HepG2 (cell line): ENCODE data around the gene PPP1CB. TPM values are rescaled to one million over a fixed set of nuclear protein-coding genes. Genes with fewer than 3 reads are reported as not detected.

Source experiments
- ATAC-seq: fragments of 200-7000 bp; cut with Tn5 transposase; 3 replicates; pipeline ENCODE4 v1.9.1; 2020; ENCODE audit warnings: mild to moderate bottlenecking, moderate library complexity
- BruUV-seq: library from RNA; stranded (reverse); fragments of 400-500 nt; replicated peaks from 2 replicates; lab custom pipeline; 2021; lab: Mats Ljungman, UMichigan
- CTCF ChIA-PET: fragments of 300-600 bp; formaldehyde crosslinking; extraction: SDS; loops from one replicate; lab custom pipeline; 2021; ENCODE audit warnings: low total read pairs, inconsistent platforms, low intra/inter-chr PET ratio; lab: Yijun Ruan, JAX
- POLR2A ChIA-PET: fragments of 350-600 bp; sonication (Branson Sonifier 250); formaldehyde crosslinking; loops from one replicate; lab custom pipeline; 2020; ENCODE audit warnings: antibody characterized with exemption, inconsistent platforms; lab: Yijun Ruan, JAX
- DNase-seq: peaks from one replicate; pipeline ENCODE4 v3.0.0-alpha.2; 2015; ENCODE audit warnings: low spot score
- FAIRE-seq: peaks from 3 replicates; lab custom pipeline; 2011; peaks lifted over from hg19 to GRCh38; lab: Jason Lieb, UNC
- H2AFZ ChIP-seq: one replicate; pipeline ENCODE4 v1.6.1; 2011; ENCODE audit warnings: low read length, inconsistent platforms
- H3K27ac ChIP-seq: fragments of 300-600 bp; 3 replicates; pipeline ENCODE4 v1.8.0; 2011; ENCODE audit warnings: mixed run types, mild to moderate bottlenecking, mixed read lengths, low read length, inconsistent platforms; ENCODE audit not compliant: insufficient read depth; ENCODE audit errors: extremely low read length
- H3K27me3 ChIP-seq, 2 experiments: fragments of 200-600 bp in 1 of 2; 2 replicates in 1 of 2; 3 replicates in 1 of 2; pipeline versions ENCODE4 v1.6.0 to v1.8.0; 2011; ENCODE audit warnings: low read length in 2 of 2, mild to moderate bottlenecking in 2 of 2, moderate library complexity in 2 of 2, inconsistent platforms in 1 of 2; ENCODE audit not compliant: insufficient read depth in 2 of 2, control insufficient read depth in 1 of 2
- H3K36me3 ChIP-seq, 2 experiments: fragments of 200-600 bp in 1 of 2; replicated peaks in 1 of 2; 2 replicates in 1 of 2; 3 replicates in 1 of 2; pipeline versions ENCODE4 v1.5.1 to v1.8.0; 2011; ENCODE audit warnings: low read length in 2 of 2, inconsistent platforms in 1 of 2; ENCODE audit not compliant: insufficient read depth in 2 of 2, control insufficient read depth in 1 of 2
- H3K4me1 ChIP-seq: 2 replicates; pipeline ENCODE4 v1.5.1; 2012; ENCODE audit warnings: low read length, inconsistent platforms; ENCODE audit not compliant: insufficient read depth
- H3K4me2 ChIP-seq: 2 replicates; pipeline ENCODE4 v1.6.0; 2011; ENCODE audit warnings: low read depth, low read length, inconsistent platforms
- H3K4me3 ChIP-seq, 3 experiments: fragments of 200-600 bp in 1 of 3; sonication (generic), shearing (Covaris generic) in 1 of 3; replicated peaks in 1 of 3; 2 replicates each; pipeline ENCODE4 v1.5.1; 2011 to 2016; ENCODE audit warnings: low read length in 3 of 3, inconsistent platforms in 2 of 3, low read depth in 2 of 3, mild to moderate bottlenecking in 2 of 3, control low read depth in 1 of 3, mixed read lengths in 1 of 3; ENCODE audit not compliant: insufficient read depth in 1 of 3
- H3K79me2 ChIP-seq: one replicate; pipeline ENCODE4 v1.6.1; 2011; ENCODE audit warnings: low read length, inconsistent platforms; ENCODE audit not compliant: insufficient read depth
- H3K9ac ChIP-seq: 2 replicates; pipeline ENCODE4 v1.6.0; 2011; ENCODE audit warnings: mild to moderate bottlenecking, low read depth, low read length, inconsistent platforms; ENCODE audit not compliant: insufficient read depth
- H3K9me3 ChIP-seq: 2 replicates; pipeline ENCODE4 v1.5.1; 2012; ENCODE audit warnings: mild to moderate bottlenecking, low read length
- H4K20me1 ChIP-seq: 2 replicates; pipeline ENCODE4 v1.6.0; 2011; ENCODE audit warnings: inconsistent platforms, mild to moderate bottlenecking, low read length, moderate library complexity; ENCODE audit not compliant: insufficient read depth
- CBX1 ChIP-seq: IDR thresholded peaks from one replicate; pipeline ENCODE4 v1.6.1; 2016; ENCODE audit warnings: antibody characterized with exemption, low read depth
- GABPB1 ChIP-seq: IDR thresholded peaks from 2 replicates; pipeline ENCODE4 v1.6.1; 2016; ENCODE audit warnings: mild to moderate bottlenecking, missing genetic modification reagents, moderate library complexity, missing compliant biosample characterization
- HIC2 ChIP-seq: sonication (generic); formaldehyde crosslinking; IDR thresholded peaks from 2 replicates; pipeline ENCODE4 v1.9.0; 2022; ENCODE audit warnings: low read depth, missing genetic modification reagents
- HNF4A ChIP-seq: sonication (generic); formaldehyde crosslinking; IDR thresholded peaks from 2 replicates; pipeline ENCODE4 v1.4.0; 2020; ENCODE audit warnings: missing genetic modification reagents
- HOXA9 ChIP-seq: sonication (generic); formaldehyde crosslinking; IDR thresholded peaks from 2 replicates; pipeline ENCODE4 v1.8.1; 2022; ENCODE audit warnings: missing genetic modification reagents, mild to moderate bottlenecking, moderate library complexity, borderline replicate concordance
- NCOA5 ChIP-seq: sonication (generic); formaldehyde crosslinking; IDR thresholded peaks from 2 replicates; pipeline ENCODE4 v1.4.0; 2020; ENCODE audit warnings: missing genetic modification reagents
- NFIC ChIP-seq: IDR thresholded peaks from 2 replicates; pipeline ENCODE4 v1.6.1; 2012; ENCODE audit warnings: mild to moderate bottlenecking, low read length, inconsistent platforms
- PAX8 ChIP-seq: sonication (generic); formaldehyde crosslinking; IDR thresholded peaks from 2 replicates; pipeline ENCODE4 v1.8.0; 2022; ENCODE audit warnings: mild to moderate bottlenecking, missing genetic modification reagents, borderline replicate concordance
- PHF21A ChIP-seq: sonication (generic); formaldehyde crosslinking; IDR thresholded peaks from 2 replicates; pipeline ENCODE4 v1.5.0; 2020; ENCODE audit warnings: mild to moderate bottlenecking, missing genetic modification reagents
- RFXANK ChIP-seq: IDR thresholded peaks from 2 replicates; pipeline ENCODE4 v1.6.1; 2016
- ZFP82 ChIP-seq: sonication (generic); formaldehyde crosslinking; IDR thresholded peaks from 2 replicates; pipeline ENCODE4 v1.5.1; 2020; ENCODE audit warnings: mild to moderate bottlenecking, missing genetic modification reagents, borderline replicate concordance
- ZNF562 ChIP-seq: sonication (generic); formaldehyde crosslinking; IDR thresholded peaks from 2 replicates; pipeline ENCODE4 v1.8.0; 2022; ENCODE audit warnings: missing genetic modification reagents, borderline replicate concordance
- ZNF652 ChIP-seq: IDR thresholded peaks from 2 replicates; pipeline ENCODE4 v1.6.1; 2016; ENCODE audit warnings: low read depth, borderline replicate concordance
- WGBS: methylation state at CpG from one replicate; pipeline ENCODE4 v1.1.6; 2017; ENCODE audit warnings: low lambda C conversion rate; 5-methylcytosine and 5-hydroxymethylcytosine counted together
- in situ Hi-C: cut with HindIII; loops from 2 replicates; pipeline ENCODE4 v1.10.0; 2017; ENCODE audit warnings: low pct_unique_long_range_greater_than_20kb; ENCODE audit not compliant: extremely low pct_ligation_motif_present
- intact Hi-C: fragments of 100-400 bp; cut with micrococcal nuclease; formaldehyde crosslinking; loops from one replicate; pipeline ENCODE4 v1.10.0; 2022; ENCODE audit not compliant: unreplicated experiment
- polyA plus RNA-seq, 8 experiments: library from polyadenylated mRNA; depleted of rRNA in 3 of 8; stranded (reverse) in 7 of 8; unstranded in 1 of 8; fragments of >200 nt; fragmentation: Illumina TruSeq in 4 of 8; extraction: Trizol in 4 of 8; gene quantifications; 2 replicates each; pipeline versions ENCODE4 v1.2.1 to v1.2.3, GENCODE V29; 2011 to 2016; ENCODE audit warnings: low read depth in 4 of 8, missing spikeins in 1 of 8, mixed read lengths in 1 of 8; ENCODE audit not compliant: insufficient read depth in 1 of 8
- total RNA-seq, 5 experiments: library from RNA; depleted of rRNA; stranded (reverse); fragments of >200 nt; fragmentation: Illumina TruSeq; extraction: Trizol; gene quantifications; 2 replicates each; pipeline ENCODE4 v1.2.3, GENCODE V29; 2016; ENCODE audit warnings: low read depth in 1 of 5
- TF ChIP-seq, protein P1 (sequence below): sonication (generic); formaldehyde crosslinking; IDR thresholded peaks from 2 replicates; pipeline ENCODE4 v1.4.0; 2020; ENCODE audit warnings: mild to moderate bottlenecking, missing genetic modification reagents

PPP1CB gene
- total and polyA plus RNA-seq, 2 of the 13 experiments (the other 11 are each of a cell fraction or from before 2014, with no cell fraction given) = 46.9 to 109 TPM

DNA sequence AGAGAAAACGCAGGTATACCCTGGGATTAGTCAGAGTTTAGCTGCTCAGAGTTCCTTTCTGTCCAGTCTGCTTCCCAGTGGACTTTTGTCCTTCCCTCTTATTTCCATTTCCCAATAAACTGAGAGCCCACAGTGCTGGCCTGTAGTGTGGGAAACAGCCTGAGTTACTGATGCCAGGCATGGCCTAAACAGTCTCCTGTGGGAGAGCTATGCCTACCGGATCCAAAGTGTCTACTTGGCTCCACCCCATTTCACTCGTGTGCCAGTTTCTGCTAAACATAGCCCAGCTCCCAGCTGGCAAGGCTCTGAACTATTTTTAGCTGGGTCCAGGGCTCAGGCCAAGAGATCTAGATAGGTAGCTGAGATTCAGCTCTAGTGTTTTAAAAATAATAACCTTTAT lies 15.6 kb upstream of the PPP1CB start:
- Histone ChIP-seq H3K27me3 (no peaks in the 10 kb centered on the region), H3K9ac (no peak overlapping the region), H3K4me1 (peaks cover 9% of the 10 kb centered on the region), H3K27ac (no peak overlapping the region), H4K20me1 (no peaks in the 10 kb centered on the region), H3K79me2 (no peaks in the 10 kb centered on the region), H2AFZ (no peak overlapping the region), H3K4me3 (no peak overlapping the region), H3K9me3 (no peaks in the 10 kb centered on the region), H3K36me3 (no peaks in the 10 kb centered on the region), H3K4me2 (no peak overlapping the region)
- no TSS peak for BruUV-seq
- FAIRE-seq = peak; percentile 43
- in situ Hi-C loops (no loop called here), intact Hi-C loops (no loop called here)
- CTCF ChIA-PET = no interaction called here
- WGBS = 4% methylated on average over 3 of the region's 3 CpGs
- POLR2A ChIA-PET = no interaction called here
- TF ChIP-seq GABPB1 (CRISPR knock-in tag) (no peak), PAX8 (CRISPR knock-in tag) (no peak), RFXANK (CRISPR knock-in tag) (no peak), NCOA5 (CRISPR knock-in tag) (0 out of 2 replicates have a peak, but pooled peaks have one; percentile 31), ZNF652 (no peak), CBX1 (no peak), HIC2 (CRISPR knock-in tag) (peak; percentile 22; the same call in 1 of the 2 replicates), ZFP82 (CRISPR knock-in tag) (no peak), HNF4A (CRISPR knock-in tag) (0 out of 2 replicates have a peak, but pooled peaks have one; percentile 39), HOXA9 (no peak), NFIC (no peak), PHF21A (CRISPR knock-in tag) (0 out of 2 replicates have a peak, but pooled peaks have one; percentile 20), ZNF562 (CRISPR knock-in tag) (no peak)
- TF ChIP-seq, protein P1, sequence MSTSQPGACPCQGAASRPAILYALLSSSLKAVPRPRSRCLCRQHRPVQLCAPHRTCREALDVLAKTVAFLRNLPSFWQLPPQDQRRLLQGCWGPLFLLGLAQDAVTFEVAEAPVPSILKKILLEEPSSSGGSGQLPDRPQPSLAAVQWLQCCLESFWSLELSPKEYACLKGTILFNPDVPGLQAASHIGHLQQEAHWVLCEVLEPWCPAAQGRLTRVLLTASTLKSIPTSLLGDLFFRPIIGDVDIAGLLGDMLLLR (CRISPR knock-in tag) = no peak
- peak; percentile 93 for ATAC-seq
- DNase-seq = no peak
